Amniotic stem cell (primary cell): Measurements from ENCODE around the gene SLC2A9.
"Not testable (repeated sequence)": the region's sequence is repeated elsewhere in the genome, so short reads cannot be mapped to it uniquely, and the experiment has no call there.

Experiments used
- DNase-seq: peaks from one replicate; lab custom pipeline; 2025; lab: John Stamatoyannopoulos, UW

SLC2A9 gene

DNA sequence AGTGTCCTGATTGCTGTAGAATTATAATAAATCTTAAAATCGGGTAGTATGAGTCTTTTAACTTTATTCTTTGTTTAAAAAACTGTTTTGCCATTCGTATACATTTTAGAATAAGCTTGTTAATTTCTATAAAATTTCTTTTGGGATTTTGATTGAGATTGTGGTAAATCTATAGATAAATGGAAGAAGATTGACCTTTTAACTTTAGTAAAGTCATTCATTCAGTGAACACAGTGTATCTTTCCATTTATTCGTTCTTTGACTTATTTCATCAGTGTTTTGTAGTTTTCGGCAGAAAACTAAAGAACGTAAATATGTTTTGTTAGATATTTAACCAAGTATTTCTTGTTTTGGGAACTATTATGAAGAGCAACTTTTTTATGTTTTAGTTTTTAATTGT lies 201.0 kb downstream of the SLC2A9 start:
- DNase-seq: no peak

DNA sequence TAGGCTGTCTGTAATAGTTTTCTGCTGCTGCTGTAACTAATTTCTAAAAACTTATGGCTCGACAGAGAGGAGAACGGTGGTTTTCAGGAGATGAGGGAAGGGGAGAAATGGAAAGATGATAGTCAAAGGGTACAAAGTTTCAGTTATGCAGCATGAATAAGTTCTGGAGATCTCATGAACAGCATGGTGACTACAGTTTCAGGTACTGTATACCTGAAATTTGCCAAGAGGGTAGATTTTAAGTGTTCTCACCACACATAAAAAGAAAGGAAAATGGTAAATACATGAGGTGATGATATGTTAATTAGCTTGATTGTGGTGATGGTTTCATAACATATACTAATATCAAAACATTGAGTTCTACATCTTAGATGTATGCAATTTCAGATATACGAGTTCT lies 205.0 kb downstream of the SLC2A9 start:
- DNase-seq: no peak

DNA sequence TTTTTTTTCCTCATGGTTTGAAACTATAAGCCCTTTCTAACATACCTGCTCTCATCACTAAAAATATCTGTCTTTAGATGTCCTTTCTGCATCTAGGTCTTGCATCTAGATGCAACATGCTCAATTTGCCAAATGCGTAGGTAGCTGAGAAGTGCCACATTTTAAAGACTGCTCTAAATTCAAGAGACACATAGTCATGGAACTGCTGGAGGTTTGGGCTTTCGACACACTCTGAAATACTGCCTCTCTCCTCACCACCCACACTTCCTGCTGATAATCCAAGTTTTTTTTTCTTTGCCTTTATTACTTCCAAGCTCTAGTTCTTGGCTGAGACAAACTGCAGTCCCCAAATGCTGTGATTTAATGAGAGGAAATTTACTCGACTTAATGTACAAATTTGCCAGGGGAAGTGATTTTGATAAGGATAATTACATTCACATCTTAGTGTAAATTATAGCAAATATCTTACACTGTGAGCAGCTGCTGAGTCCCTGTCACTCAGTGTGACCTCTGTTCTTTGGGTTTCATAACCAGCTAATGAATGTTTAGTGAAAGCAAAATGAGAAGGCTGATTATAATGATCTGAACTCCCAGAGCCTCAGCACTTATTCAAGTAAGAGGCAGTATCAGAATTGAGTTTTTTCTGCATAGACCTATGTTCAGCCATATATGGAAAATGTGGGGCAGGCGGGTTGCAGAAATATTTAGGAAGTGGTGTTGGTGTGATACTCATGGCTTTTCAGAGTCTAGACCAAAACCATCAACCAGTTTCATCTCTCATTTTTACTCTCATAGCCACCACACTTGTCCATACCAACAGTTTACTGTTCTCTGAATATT lies 208.6 kb downstream of the SLC2A9 start:
- DNase-seq: no peak

DNA sequence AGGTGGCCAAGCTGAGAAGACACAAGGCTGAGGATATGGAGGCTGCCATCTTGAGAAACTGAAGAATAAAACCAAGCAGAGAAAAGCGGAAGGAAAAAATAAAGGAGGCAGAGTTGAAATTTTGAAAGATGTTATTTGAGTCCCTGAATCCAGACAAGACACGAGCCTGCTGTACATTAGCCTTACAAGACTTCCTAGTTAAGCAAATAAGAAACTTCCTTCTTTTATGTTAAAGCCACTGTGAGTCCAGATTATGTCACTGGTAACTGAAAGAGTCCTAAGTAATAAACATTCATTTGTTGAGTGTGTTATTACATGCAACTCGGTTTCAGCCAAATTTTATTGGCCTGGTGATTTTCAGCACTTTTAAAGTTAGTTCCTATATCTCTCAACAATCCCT lies 209.5 kb downstream of the SLC2A9 start:
- no peak for DNase-seq

DNA sequence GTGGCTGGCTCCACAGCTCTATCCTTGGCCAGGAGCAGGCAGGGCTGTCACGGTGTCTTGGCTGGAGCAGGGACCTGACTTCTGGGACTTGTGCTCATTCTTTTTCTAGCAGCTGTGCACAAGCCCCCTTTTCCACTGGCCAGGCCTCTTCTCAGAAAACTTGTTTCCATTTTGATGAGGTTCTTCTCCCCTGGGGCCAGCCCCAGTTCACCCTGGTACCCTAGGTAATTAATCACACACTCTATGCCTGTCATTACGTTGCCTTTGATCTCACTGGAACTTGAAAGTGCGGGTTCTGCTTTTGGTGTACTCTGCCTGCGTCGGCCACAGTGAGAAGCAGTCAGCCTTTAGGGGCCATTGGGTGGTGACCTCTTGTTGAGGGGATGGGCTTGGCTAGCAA lies 213.2 kb downstream of the SLC2A9 start:
- DNase-seq: no peak

DNA sequence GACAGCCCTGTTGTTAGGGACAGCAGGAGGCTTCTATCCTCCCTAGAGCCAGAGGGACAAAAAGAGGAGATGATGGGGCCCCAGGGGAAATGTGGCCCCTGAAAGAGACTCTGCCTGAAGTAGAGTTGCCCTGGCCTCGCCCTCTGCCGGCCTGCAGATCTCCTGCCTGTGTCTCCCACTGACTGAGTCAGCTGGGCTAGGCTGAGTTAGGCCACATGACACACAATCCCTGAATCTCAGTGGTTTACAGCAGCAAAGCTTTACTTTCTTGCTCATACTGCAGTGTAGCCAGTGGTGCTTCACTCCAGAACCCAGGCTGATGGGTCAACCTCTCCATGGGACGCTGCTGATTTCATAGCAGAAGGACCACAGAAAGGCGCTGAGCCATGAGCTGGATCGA lies 216.4 kb downstream of the SLC2A9 start:
- DNase-seq: no peak

DNA sequence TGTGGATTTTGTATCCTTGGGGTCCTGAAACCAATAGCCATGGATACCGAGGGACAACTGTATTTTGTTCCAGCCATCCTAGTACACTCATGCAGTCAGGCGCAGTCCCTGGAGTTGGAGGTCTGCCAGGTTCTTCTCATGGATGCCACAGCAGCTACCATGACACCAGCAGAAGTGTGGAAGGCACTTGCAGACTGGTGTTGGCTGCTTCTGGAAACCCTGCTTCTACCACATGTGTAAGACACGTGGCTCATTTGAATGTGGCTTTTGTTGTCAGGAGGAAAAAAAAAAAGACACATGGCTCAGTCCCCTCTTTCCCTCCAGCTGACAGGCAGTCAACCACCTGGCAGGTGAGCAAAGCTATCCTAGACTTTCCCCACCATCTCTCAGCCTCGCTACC lies 220.4 kb downstream of the SLC2A9 start:
- no peak for DNase-seq

DNA sequence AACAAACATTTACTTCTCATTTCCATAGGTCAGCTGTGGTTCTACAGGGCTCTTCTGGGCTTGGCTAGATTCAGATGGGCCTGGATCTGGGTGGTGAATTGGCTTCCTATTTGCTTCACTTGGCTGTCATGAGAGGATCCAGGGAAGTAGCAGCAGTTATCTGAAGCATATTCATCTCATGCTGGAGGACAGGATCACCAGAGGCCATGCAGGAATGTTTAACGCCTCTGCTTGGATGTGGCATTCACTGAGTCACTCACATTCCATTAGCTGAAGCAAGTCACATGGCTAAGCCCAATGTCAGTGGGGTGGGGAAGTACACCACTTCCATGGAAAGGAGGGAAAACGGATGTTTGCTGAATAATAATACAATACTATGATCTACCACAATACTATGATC lies 224.7 kb downstream of the SLC2A9 start:
- DNase-seq: not testable (repeated sequence)

DNA sequence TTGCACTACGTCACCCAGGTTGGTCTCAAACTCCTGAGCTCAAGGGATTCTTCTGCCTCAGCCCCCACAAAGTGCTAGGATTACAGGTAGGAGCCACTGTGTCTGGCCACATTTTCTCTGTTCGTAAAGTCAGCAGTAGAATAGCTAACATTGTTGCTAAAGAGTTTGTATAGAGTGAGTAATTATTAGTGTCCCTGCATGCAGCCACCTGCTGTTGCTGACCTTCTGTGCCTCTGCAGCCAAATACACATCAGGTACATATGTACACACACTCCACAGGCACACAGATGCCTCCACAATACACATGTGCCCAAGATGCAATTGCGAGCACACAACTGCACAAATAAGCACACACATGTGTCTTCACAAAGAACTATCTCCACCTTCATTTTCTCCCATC lies 228.9 kb downstream of the SLC2A9 start:
- no peak for DNase-seq

DNA sequence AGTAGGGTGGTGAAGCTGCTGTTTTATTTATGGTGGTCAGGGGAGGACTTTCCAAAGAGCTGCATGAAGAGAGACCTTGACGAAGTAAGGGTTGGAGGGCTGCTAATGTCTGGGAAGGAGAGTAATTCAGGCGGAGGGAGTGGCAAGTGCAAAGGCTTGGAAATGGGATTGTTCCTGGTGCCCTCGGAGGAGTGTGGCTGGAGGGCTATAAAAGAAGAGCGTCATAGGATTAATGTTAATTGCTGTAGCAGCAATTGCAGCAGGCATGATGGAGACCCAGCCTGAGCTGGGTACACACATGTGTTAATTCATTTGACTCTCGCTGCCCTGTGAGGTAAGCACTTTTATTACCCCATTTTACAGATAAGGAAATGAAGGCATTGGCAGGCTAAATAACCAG lies 235.4 kb downstream of the SLC2A9 start:
- not testable (repeated sequence) for DNase-seq

DNA sequence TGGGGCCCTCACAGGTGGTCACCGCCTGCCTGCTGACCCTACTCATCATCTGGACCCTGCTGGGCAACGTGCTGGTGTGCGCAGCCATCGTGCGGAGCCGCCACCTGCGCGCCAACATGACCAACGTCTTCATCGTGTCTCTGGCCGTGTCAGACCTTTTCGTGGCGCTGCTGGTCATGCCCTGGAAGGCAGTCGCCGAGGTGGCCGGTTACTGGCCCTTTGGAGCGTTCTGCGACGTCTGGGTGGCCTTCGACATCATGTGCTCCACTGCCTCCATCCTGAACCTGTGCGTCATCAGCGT lies 239.2 kb downstream of the SLC2A9 start:
- no peak for DNase-seq

DNA sequence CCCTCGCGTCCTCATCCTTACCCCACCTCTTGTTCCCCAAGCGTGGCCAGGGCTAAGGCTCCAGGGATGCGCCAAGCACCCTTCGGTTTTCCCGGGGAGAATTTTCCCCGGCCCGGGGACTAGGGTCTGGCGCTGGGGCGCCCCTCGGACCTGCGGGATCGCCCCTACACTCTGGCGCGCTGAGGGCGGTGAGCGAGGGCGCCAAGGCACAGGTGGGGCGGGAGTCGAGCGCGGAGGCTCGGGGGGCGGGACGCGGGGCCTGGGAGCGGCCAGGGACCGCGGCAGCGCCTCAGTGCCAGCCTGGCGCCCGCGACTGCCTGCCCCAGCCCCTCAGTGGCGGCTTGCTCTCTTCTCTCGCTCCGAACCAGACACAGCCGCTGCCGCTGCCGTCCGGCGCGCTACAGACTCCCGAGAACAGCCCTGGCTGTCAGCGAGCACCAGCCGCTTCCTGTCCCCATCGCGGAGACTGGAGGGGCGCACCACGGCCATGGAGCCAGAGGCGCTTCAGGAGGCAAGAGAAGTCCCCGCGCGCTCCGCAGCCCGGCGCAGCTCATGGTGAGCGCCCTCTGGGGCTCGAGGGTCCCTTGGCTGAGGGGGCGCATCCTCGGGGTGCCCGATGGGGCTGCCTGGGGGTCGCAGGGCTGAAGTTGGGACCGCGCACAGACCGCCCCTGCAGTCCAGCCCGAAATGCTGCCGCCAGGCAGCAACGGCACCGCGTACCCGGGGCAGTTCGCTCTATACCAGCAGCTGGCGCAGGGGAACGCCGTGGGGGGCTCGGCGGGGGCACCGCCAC lies 239.8 kb downstream of the SLC2A9 start, which contains the start of gene DRD5:
TSS of gene DRD5 (plus strand) at position 292 of the 793 bp plus-strand sequence. CDS start at position 688, 396 bp downstream.
- DNase-seq: no peak
